ENCODE measurements around the gene ELN. TPM values are rescaled to one million over a fixed set of nuclear protein-coding genes. Genes with fewer than 3 reads are reported as not detected.

ELN gene
- total and polyA plus RNA-seq, 2 experiments from 2014 or later = 539 to 698 TPM

- no peak overlapping the region for H2AFZ ChIP-seq
- no peaks in the 10 kb centered on the region for H3K9me2 ChIP-seq (ENCODE audit: insufficient read depth)
- 85 to 86% methylated on average over 7 of the region's 7 CpGs for WGBS, 2 experiments (ENCODE audit: low coverage in 1 of 2, low lambda C conversion rate in 2 of 2, missing lambda C conversion rate in 2 of 2)
- 0 out of 2 replicates have a peak, but pooled peaks cover 12% of the 10 kb centered on the region for H3F3A ChIP-seq (ENCODE audit: insufficient read depth)
- H3K9me3 ChIP-seq (ENCODE audit: low read depth) = no peaks in the 10 kb centered on the region
- in situ Hi-C loops (cut with MboI) = no loop called here
- no peaks in the 10 kb centered on the region for H3K79me2 ChIP-seq (ENCODE audit: insufficient read depth)
- H3K36me3 ChIP-seq (ENCODE audit: low read depth) = no peaks in the 10 kb centered on the region
- no peak overlapping the region for H3K9ac ChIP-seq
- no peaks in the 10 kb centered on the region for H4K20me1 ChIP-seq (ENCODE audit: insufficient read depth)
- H3K4me2 ChIP-seq (ENCODE audit: unreplicated experiment) = no peak overlapping the region
- DNase-seq = no peak
- no peaks in the 10 kb centered on the region for H3K27me3 ChIP-seq (replicated peaks; ENCODE audit: insufficient read depth)
- H3K4me3 ChIP-seq = no peak overlapping the region
- TF ChIP-seq EZH2phosphoT487 (IDR thresholded peaks at IDR 0.05; ENCODE audit: insufficient read depth, low read depth) (no peak), EZH2 (IDR thresholded peaks at IDR 0.05; ENCODE audit: insufficient read depth, poor library complexity, severe bottlenecking) (no peak)
- H3K27ac ChIP-seq = no peak overlapping the region
- peaks cover 8% of the 10 kb centered on the region; the same call in 1 of the 2 replicates for H3K4me1 ChIP-seq (ENCODE audit: insufficient read depth)
Measured at GRCh38 chr7:74058486-74058885, 30.5 kb downstream of the ELN start.

- Histone ChIP-seq H4K20me1 (ENCODE audit: insufficient read depth) (no peaks in the 10 kb centered on the region), H3K27ac (no peak overlapping the region), H3K4me1 (ENCODE audit: insufficient read depth) (peaks cover 8% of the 10 kb centered on the region; the same call in 1 of the 2 replicates), H3K9me3 (ENCODE audit: low read depth) (no peaks in the 10 kb centered on the region), H3K9ac (no peak overlapping the region), H3K4me2 (ENCODE audit: unreplicated experiment) (no peak overlapping the region), H3K36me3 (ENCODE audit: low read depth) (no peaks in the 10 kb centered on the region), H3K4me3 (no peak overlapping the region), H3K79me2 (ENCODE audit: insufficient read depth) (no peaks in the 10 kb centered on the region), H3F3A (ENCODE audit: insufficient read depth) (0 out of 2 replicates have a peak, but pooled peaks cover 12% of the 10 kb centered on the region), H3K27me3 (replicated peaks; ENCODE audit: insufficient read depth) (no peaks in the 10 kb centered on the region), H3K9me2 (ENCODE audit: insufficient read depth) (no peaks in the 10 kb centered on the region), H2AFZ (no peak overlapping the region)
- WGBS, 2 experiments (ENCODE audit: low coverage in 1 of 2, low lambda C conversion rate in 2 of 2, missing lambda C conversion rate in 2 of 2) = 47 to 48% methylated on average over 2 of the region's 2 CpGs
- no peak for DNase-seq
- in situ Hi-C loops (cut with MboI) = no loop called here
- TF ChIP-seq EZH2phosphoT487 (IDR thresholded peaks at IDR 0.05; ENCODE audit: insufficient read depth, low read depth) = no peak
- TF ChIP-seq EZH2 (IDR thresholded peaks at IDR 0.05; ENCODE audit: insufficient read depth, poor library complexity, severe bottlenecking) = no peak
Measured at GRCh38 chr7:74059037-74059436, 31.1 kb downstream of the ELN start.

GRCh38 chr7:74059681-74060588 lies 32.0 kb downstream of the ELN start:
- H3K4me2 ChIP-seq (ENCODE audit: unreplicated experiment) = no peak overlapping the region
- H3K9me3 ChIP-seq (ENCODE audit: low read depth) = no peaks in the 10 kb centered on the region
- no peaks in the 10 kb centered on the region for H3K36me3 ChIP-seq (ENCODE audit: low read depth)
- H3K9ac ChIP-seq = no peak overlapping the region
- WGBS, 2 experiments (ENCODE audit: low coverage in 1 of 2, low lambda C conversion rate in 2 of 2, missing lambda C conversion rate in 2 of 2) = 73 to 74% methylated on average over 19 to 21 of the region's 21 CpGs
- peaks cover 8% of the 10 kb centered on the region; the same call in 1 of the 2 replicates for H3K4me1 ChIP-seq (ENCODE audit: insufficient read depth)
- H2AFZ ChIP-seq = no peak overlapping the region
- no peak for TF ChIP-seq EZH2phosphoT487 (IDR thresholded peaks at IDR 0.05; ENCODE audit: insufficient read depth, low read depth)
- H3K79me2 ChIP-seq (ENCODE audit: insufficient read depth) = no peaks in the 10 kb centered on the region
- H3K27ac ChIP-seq = no peak overlapping the region
- H3F3A ChIP-seq (ENCODE audit: insufficient read depth) = 0 out of 2 replicates have a peak, but pooled peaks cover 12% of the 10 kb centered on the region
- H4K20me1 ChIP-seq (ENCODE audit: insufficient read depth) = no peaks in the 10 kb centered on the region
- no peak for DNase-seq
- no peaks in the 10 kb centered on the region for H3K27me3 ChIP-seq (replicated peaks; ENCODE audit: insufficient read depth)
- in situ Hi-C loops (cut with MboI) = loop anchor here (10.0 kb wide), 1 partner anchor 345 kb away; no protein-coding TSS in a partner anchor
- H3K4me3 ChIP-seq = no peak overlapping the region
- H3K9me2 ChIP-seq (ENCODE audit: insufficient read depth) = no peaks in the 10 kb centered on the region

GRCh38 chr7:74061840-74062539 lies 34.0 kb downstream of the ELN start:
- in situ Hi-C loops (cut with MboI) = loop anchor here (10.0 kb wide), 1 partner anchor 343 kb away; no protein-coding TSS in a partner anchor
- Histone ChIP-seq H4K20me1 (ENCODE audit: insufficient read depth) (no peaks in the 10 kb centered on the region), H3F3A (ENCODE audit: insufficient read depth) (0 out of 2 replicates have a peak, but pooled peaks cover 12% of the 10 kb centered on the region), H3K27me3 (replicated peaks; ENCODE audit: insufficient read depth) (no peaks in the 10 kb centered on the region), H3K9me3 (ENCODE audit: low read depth) (no peaks in the 10 kb centered on the region), H3K27ac (peak overlapping the region; percentile 96), H3K9me2 (ENCODE audit: insufficient read depth) (no peaks in the 10 kb centered on the region), H3K4me1 (ENCODE audit: insufficient read depth) (peaks cover 8% of the 10 kb centered on the region; the same call in 1 of the 2 replicates), H2AFZ (peak overlapping the region; percentile 71), H3K4me3 (peak overlapping the region; percentile 72), H3K36me3 (ENCODE audit: low read depth) (no peaks in the 10 kb centered on the region), H3K4me2 (ENCODE audit: unreplicated experiment) (peak overlapping the region; percentile 78), H3K79me2 (ENCODE audit: insufficient read depth) (no peaks in the 10 kb centered on the region), H3K9ac (peak overlapping the region; percentile 96)
- no peak for TF ChIP-seq EZH2phosphoT487 (IDR thresholded peaks at IDR 0.05; ENCODE audit: insufficient read depth, low read depth)
- no peak for TF ChIP-seq EZH2 (IDR thresholded peaks at IDR 0.05; ENCODE audit: insufficient read depth, poor library complexity, severe bottlenecking)
- 6 to 8% methylated on average over 17 to 19 of the region's 20 CpGs for WGBS, 2 experiments (ENCODE audit: low coverage in 1 of 2, low lambda C conversion rate in 2 of 2, missing lambda C conversion rate in 2 of 2)
- DNase-seq = peak; percentile 97
